Lung (tissue), 12 donors: ENCODE measurements around the gene PACRG. TPM values are rescaled to one million over a fixed set of nuclear protein-coding genes. Genes with fewer than 3 reads are reported as not detected.

ENCODE experiments used
- ATAC-seq: fragments of 200-7000 bp; cut with Tn5 transposase; one replicate; pipeline ENCODE4 v1.9.1; 2020; ENCODE audit warnings: moderate number of reproducible peaks; ENCODE audit not compliant: insufficient read depth, low FRiP score
- DNase-seq, 3 donors: peaks; one replicate each; pipeline ENCODE4 v3.0.0-alpha.2; 2013 to 2017
- H3K27ac ChIP-seq, 2 donors: one replicate each; pipeline ENCODE4 v1.5.1; 2013; ENCODE audit warnings: mild to moderate bottlenecking in 2 of 2, moderate library complexity in 2 of 2, control low read depth in 1 of 2, inconsistent platforms in 1 of 2, low read depth in 1 of 2, low read length in 1 of 2
- H3K27me3 ChIP-seq, 3 donors: one replicate each; pipeline ENCODE4 v1.5.1; 2013; ENCODE audit warnings: low read length in 2 of 3; ENCODE audit not compliant: control insufficient read depth in 3 of 3, insufficient read depth in 3 of 3
- H3K36me3 ChIP-seq, 4 donors: one replicate each; pipeline ENCODE4 v1.5.1; 2013; ENCODE audit warnings: low read length in 4 of 4, mild to moderate bottlenecking in 1 of 4, moderate library complexity in 1 of 4; ENCODE audit not compliant: control insufficient read depth in 4 of 4, insufficient read depth in 4 of 4
- H3K4me1 ChIP-seq, 5 donors: one replicate each; pipeline ENCODE4 v1.5.1; 2013; ENCODE audit warnings: low read length in 5 of 5, mild to moderate bottlenecking in 2 of 5, moderate library complexity in 1 of 5; ENCODE audit not compliant: control insufficient read depth in 5 of 5, insufficient read depth in 5 of 5
- H3K4me3 ChIP-seq: one replicate; pipeline ENCODE4 v1.5.1; 2013; ENCODE audit warnings: mild to moderate bottlenecking, control low read depth, moderate library complexity
- H3K9ac ChIP-seq, 2 donors: one replicate each; pipeline ENCODE4 v1.5.1; 2013; ENCODE audit warnings: low read length in 2 of 2, control low read depth in 1 of 2; ENCODE audit not compliant: insufficient read depth in 1 of 2
- H3K9me3 ChIP-seq, 4 donors: one replicate each; pipeline ENCODE4 v1.5.1; 2013; ENCODE audit warnings: low read length in 3 of 4, mild to moderate bottlenecking in 1 of 4, moderate library complexity in 1 of 4; ENCODE audit not compliant: control insufficient read depth in 4 of 4, insufficient read depth in 3 of 4
- WGBS, 2 donors: extraction: QIAGEN DNeasy Blood & Tissue Kit; methylation state at CpG; one replicate each; pipeline ENCODE4 v1.1.7; 2013; 5-methylcytosine and 5-hydroxymethylcytosine counted together
- polyA plus RNA-seq, 2 donors: library from polyadenylated mRNA; stranded (reverse); fragments of 200-250 nt; gene quantifications; one replicate each; pipeline ENCODE4 v1.2.1, GENCODE V29; 2013
- total RNA-seq, 2 donors: library from RNA; depleted of rRNA in 1 of 2; stranded (reverse); fragments of >200 nt in 1 of 2; gene quantifications; one replicate each; pipeline ENCODE4 v1.2.1, GENCODE V29; 2014 to 2021
- TF ChIP-seq, protein P1 (sequence below): IDR thresholded peaks from 2 replicates; pipeline ENCODE4 v1.5.1; 2012; ENCODE audit warnings: mild to moderate bottlenecking; ENCODE audit errors: control extremely low read depth, extremely low read depth
- donor health status: control.
- donor health status: control.
- donor health status: Bipolar disorder and iron deficiency.
- donor health status: healthy.
- donor health status: DM: yes; HTN: yes; CAD: no.

PACRG gene
- total and polyA plus RNA-seq, 4 donors = 3.8 to 26.6 (median 7.4) TPM

DNA sequence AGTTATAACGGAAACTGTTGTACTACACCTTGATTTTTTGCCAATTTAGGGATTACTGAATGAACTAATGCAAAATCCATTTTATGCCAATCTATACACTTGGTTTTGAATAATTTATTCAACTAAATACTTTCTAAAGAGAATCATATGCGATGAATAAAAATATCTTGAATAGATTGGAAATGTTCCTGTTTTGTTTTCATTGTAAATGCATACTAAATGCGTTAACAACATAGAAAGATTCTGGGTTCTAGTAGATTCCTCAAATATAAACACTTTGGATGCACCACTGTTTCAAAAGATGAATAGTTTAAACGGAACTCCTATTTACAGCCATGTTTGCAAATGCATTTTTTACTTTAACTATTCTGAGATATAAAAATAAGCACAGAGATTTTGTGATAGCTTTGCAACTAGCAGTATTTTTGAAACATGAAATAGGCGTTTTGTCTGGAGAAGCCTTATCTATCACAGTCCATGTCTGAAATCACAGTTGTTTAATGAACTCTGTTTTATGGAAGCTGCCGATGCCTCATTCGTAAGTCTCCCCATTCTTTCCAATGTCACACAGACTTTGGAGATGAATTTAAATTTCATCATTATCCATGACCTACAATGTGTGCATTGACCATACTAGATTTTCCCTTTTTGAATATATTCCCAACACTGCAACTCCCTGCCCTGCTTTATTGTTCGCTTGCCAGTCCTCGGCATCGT lies 409.1 kb downstream of the PACRG start:
- no peak for ATAC-seq

DNA sequence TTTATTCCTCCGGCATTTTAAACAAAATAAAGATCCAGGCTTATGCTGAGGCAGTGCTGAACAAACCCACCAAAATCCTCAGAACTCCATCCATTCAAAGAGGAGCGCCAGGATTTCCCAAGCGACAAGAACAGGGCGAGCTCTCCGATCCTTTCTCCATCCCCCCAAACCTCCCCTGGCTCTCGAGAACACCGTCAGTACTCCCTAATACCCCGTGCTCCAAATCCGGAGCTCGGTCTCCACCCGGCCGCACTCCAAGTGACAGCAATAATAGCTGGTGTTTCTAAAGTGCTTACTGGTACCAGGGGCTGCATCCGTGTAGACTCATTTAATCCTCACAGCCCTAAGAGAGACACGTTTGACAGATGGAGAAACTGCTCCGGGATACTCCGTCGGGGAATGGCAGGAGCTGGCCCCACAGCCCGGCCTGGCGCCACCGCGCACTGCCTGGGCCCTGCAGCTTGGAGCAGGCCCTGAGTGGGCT lies 409.7 kb downstream of the PACRG start:
- Histone ChIP-seq H3K4me3 (no peak overlapping the region), H3K9me3 (peaks cover 0 to 5% (median 0%) of the 10 kb centered on the region in 4 donors), H3K27ac (no peak overlapping the region), H3K4me1 (peaks cover 0 to under 1% (median 0%) of the 10 kb centered on the region in 5 donors), H3K9ac (no peak overlapping the region), H3K27me3 (no peaks in the 10 kb centered on the region), H3K36me3 (no peaks in the 10 kb centered on the region)
- TF ChIP-seq, protein P1, sequence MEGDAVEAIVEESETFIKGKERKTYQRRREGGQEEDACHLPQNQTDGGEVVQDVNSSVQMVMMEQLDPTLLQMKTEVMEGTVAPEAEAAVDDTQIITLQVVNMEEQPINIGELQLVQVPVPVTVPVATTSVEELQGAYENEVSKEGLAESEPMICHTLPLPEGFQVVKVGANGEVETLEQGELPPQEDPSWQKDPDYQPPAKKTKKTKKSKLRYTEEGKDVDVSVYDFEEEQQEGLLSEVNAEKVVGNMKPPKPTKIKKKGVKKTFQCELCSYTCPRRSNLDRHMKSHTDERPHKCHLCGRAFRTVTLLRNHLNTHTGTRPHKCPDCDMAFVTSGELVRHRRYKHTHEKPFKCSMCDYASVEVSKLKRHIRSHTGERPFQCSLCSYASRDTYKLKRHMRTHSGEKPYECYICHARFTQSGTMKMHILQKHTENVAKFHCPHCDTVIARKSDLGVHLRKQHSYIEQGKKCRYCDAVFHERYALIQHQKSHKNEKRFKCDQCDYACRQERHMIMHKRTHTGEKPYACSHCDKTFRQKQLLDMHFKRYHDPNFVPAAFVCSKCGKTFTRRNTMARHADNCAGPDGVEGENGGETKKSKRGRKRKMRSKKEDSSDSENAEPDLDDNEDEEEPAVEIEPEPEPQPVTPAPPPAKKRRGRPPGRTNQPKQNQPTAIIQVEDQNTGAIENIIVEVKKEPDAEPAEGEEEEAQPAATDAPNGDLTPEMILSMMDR = no peak
- no peak for DNase-seq
- no peak for ATAC-seq
- WGBS, 2 donors = 94 to 96% methylated on average over 21 of the region's 21 CpGs

More for the DNA sequence above, 409.1 kb downstream of the PACRG start:
- DNase-seq = no peak
- peaks cover 0 to 3% (median 0%) of the 10 kb centered on the region in 5 donors for H3K4me1 ChIP-seq
- peaks cover 0 to 5% (median 0%) of the 10 kb centered on the region in 4 donors for H3K9me3 ChIP-seq
- WGBS, 2 donors = 87 to 91% methylated on average over 10 of the region's 10 CpGs
- H3K27ac ChIP-seq = no peak overlapping the region
- no peak overlapping the region for H3K9ac ChIP-seq
- H3K36me3 ChIP-seq = no peaks in the 10 kb centered on the region
- H3K27me3 ChIP-seq = no peaks in the 10 kb centered on the region
- no peak overlapping the region for H3K4me3 ChIP-seq
- TF ChIP-seq, protein P1 = no peak

DNA sequence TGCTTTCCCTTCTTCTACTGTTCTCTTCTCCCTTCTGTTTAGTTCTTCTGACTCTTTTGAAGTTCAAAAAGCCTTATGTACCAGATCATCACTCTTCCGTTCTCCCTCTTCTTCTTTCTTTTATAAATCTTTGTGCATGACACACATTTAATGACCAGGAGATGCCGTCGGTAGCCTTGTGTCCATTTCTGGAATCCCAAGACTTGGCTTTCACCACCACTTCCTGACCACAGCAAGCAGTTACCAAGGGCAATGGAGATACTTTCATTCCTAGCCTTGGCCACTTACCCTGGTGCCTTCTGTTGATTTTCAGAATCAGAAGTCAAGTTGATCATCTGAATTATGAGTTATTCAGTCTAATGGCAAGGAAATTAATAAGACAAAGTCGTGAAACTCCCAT lies 418.3 kb downstream of the PACRG start:
- Histone ChIP-seq H3K9me3 (no peaks in the 10 kb centered on the region), H3K27ac (no peak overlapping the region), H3K4me3 (no peak overlapping the region), H3K27me3 (peaks cover 0 to 3% (median 0%) of the 10 kb centered on the region in 3 donors), H3K36me3 (no peaks in the 10 kb centered on the region), H3K9ac (no peak overlapping the region), H3K4me1 (no peaks in the 10 kb centered on the region)
- ATAC-seq (no peak), DNase-seq (no peak)
- TF ChIP-seq, protein P1 = no peak
- 85 to 90% methylated on average over 4 of the region's 4 CpGs for WGBS, 2 donors
